GM12878 (cell line): ENCODE data around the gene CLTRN. TPM values are rescaled to one million over a fixed set of nuclear protein-coding genes. Genes with fewer than 3 reads are reported as not detected.

ENCODE experiments used
- ATAC-seq: fragments of 200-7000 bp; cut with Tn5 transposase; 3 replicates; pipeline ENCODE4 v1.9.1; 2020; ENCODE audit warnings: mild to moderate bottlenecking, moderate library complexity
- Bru-seq: library from RNA; stranded (reverse); fragments of 400-500 nt; gene quantifications from one replicate; lab custom pipeline; 2021; lab: Mats Ljungman, UMichigan
- BruChase-seq, 2 experiments: library from RNA; stranded (reverse); fragments of 400-500 nt; gene quantifications; one replicate each; lab custom pipeline; 2021; lab: Mats Ljungman, UMichigan
- BruUV-seq: library from RNA; stranded (reverse); fragments of 400-500 nt; replicated peaks from 2 replicates; lab custom pipeline; 2021; lab: Mats Ljungman, UMichigan
- CTCF ChIA-PET: fragments of 300-600 bp; sonication (Branson Sonifier 250); formaldehyde crosslinking; extraction: SDS; loops from one replicate; lab custom pipeline; 2021; ENCODE audit warnings: inconsistent platforms; lab: Yijun Ruan, JAX
- POLR2A ChIA-PET: fragments of 350-600 bp; formaldehyde crosslinking; extraction: SDS; loops from one replicate; lab custom pipeline; 2021; ENCODE audit warnings: inconsistent platforms; lab: Charles Lee
- RAD21 ChIA-PET: fragments of 300-600 bp; sonication (Branson Sonifier 250); formaldehyde crosslinking; loops from one replicate; lab custom pipeline; 2023; ENCODE audit warnings: antibody characterized with exemption; ENCODE audit not compliant: unreplicated experiment; lab: Charles Lee
- SMC1A ChIA-PET: fragments of 300-600 bp; sonication (Branson Sonifier 250); formaldehyde crosslinking; loops from one replicate; lab custom pipeline; 2023; ENCODE audit not compliant: unreplicated experiment, uncharacterized antibody; lab: Charles Lee
- DNase-seq: peaks from one replicate; pipeline ENCODE4 v3.0.0-alpha.2; 2011; ENCODE audit warnings: low read depth, low spot score
- FAIRE-seq: peaks from 3 replicates; lab custom pipeline; 2011; peaks lifted over from hg19 to GRCh38; lab: Jason Lieb, UNC
- H2AFZ ChIP-seq: 2 replicates; pipeline ENCODE4 v1.6.0; 2011; ENCODE audit warnings: low read depth, low read length, control low read depth; ENCODE audit not compliant: control insufficient read depth
- H3K27ac ChIP-seq: 2 replicates; pipeline ENCODE4 v1.5.1; 2011; ENCODE audit warnings: control low read depth; ENCODE audit not compliant: control insufficient read depth, insufficient read depth
- H3K27me3 ChIP-seq, 2 experiments: replicated peaks in 1 of 2; 2 replicates each; pipeline versions ENCODE4 v1.6.0 to v1.6.1; 2011; ENCODE audit warnings: low read length in 1 of 2; ENCODE audit not compliant: control insufficient read depth in 2 of 2, insufficient read depth in 2 of 2
- H3K36me3 ChIP-seq, 2 experiments: 2 replicates each; pipeline ENCODE4 v1.5.1; 2011; ENCODE audit warnings: low read length in 1 of 2; ENCODE audit not compliant: control insufficient read depth in 2 of 2, insufficient read depth in 2 of 2
- H3K4me1 ChIP-seq: 2 replicates; pipeline ENCODE4 v1.6.1; 2011; ENCODE audit warnings: mild to moderate bottlenecking, low read length, moderate library complexity, mixed read lengths; ENCODE audit not compliant: control insufficient read depth, insufficient read depth
- H3K4me2 ChIP-seq: 2 replicates; pipeline ENCODE4 v1.6.0; 2011; ENCODE audit warnings: control low read depth; ENCODE audit not compliant: control insufficient read depth, insufficient read depth
- H3K4me3 ChIP-seq: fragments of 200-600 bp; sonication (generic); 2 replicates; pipeline ENCODE4 v1.5.1; 2016
- H3K79me2 ChIP-seq: 2 replicates; pipeline ENCODE4 v1.6.0; 2011; ENCODE audit warnings: low read length; ENCODE audit not compliant: control insufficient read depth, insufficient read depth
- H3K9ac ChIP-seq: 2 replicates; pipeline ENCODE4 v1.8.0; 2011; ENCODE audit warnings: low read length, control low read depth, mixed read lengths; ENCODE audit not compliant: control insufficient read depth, insufficient read depth
- H3K9me3 ChIP-seq: replicated peaks from 3 replicates; pipeline ENCODE4 v1.5.1; 2011; ENCODE audit warnings: mild to moderate bottlenecking, low read length; ENCODE audit not compliant: control insufficient read depth, insufficient read depth
- H4K20me1 ChIP-seq: 2 replicates; pipeline ENCODE4 v1.6.0; 2011; ENCODE audit not compliant: control insufficient read depth, insufficient read depth
- CHD4 ChIP-seq: fragments of 200-600 bp; sonication (generic); IDR thresholded peaks from 2 replicates; pipeline ENCODE4 v1.6.1; 2016; ENCODE audit warnings: mild to moderate bottlenecking
- CREM ChIP-seq: IDR thresholded peaks from 2 replicates; pipeline ENCODE4 v1.6.1; 2014; ENCODE audit warnings: antibody characterized with exemption, low read depth
- DPF2 ChIP-seq: fragments of 450-650 bp; IDR thresholded peaks from 2 replicates; pipeline ENCODE4 v1.6.1; 2017; ENCODE audit warnings: mild to moderate bottlenecking
- FOXK2 ChIP-seq: fragments of 450-650 bp; IDR thresholded peaks from 2 replicates; pipeline ENCODE4 v1.6.1; 2017; ENCODE audit warnings: mild to moderate bottlenecking, moderate library complexity
- GATAD2B ChIP-seq: fragments of 450-650 bp; conservative IDR thresholded peaks from 2 replicates; pipeline ENCODE4 v1.6.1; 2017; ENCODE audit warnings: low read depth, mild to moderate bottlenecking, moderate library complexity
- HDAC6 ChIP-seq: fragments of 200-600 bp; sonication (generic); IDR thresholded peaks from one replicate; pipeline ENCODE4 v1.8.0; 2017; ENCODE audit warnings: antibody characterized with exemption; ENCODE audit not compliant: unreplicated experiment
- NR2C1 ChIP-seq: fragments of 450-650 bp; IDR thresholded peaks from 2 replicates; pipeline ENCODE4 v1.6.1; 2017; ENCODE audit warnings: antibody characterized with exemption, mild to moderate bottlenecking, moderate library complexity
- RELB ChIP-seq: fragments of 450-650 bp; IDR thresholded peaks from 2 replicates; pipeline ENCODE4 v1.6.1; 2017; ENCODE audit warnings: low read depth, mild to moderate bottlenecking, moderate library complexity
- STAT1 ChIP-seq: fragments of 450-650 bp; conservative IDR thresholded peaks from 2 replicates; pipeline ENCODE4 v1.6.1; 2014; ENCODE audit warnings: antibody characterized with exemption, mild to moderate bottlenecking
- TCF12 ChIP-seq: IDR thresholded peaks from 2 replicates; pipeline ENCODE4 v1.6.1; 2011; ENCODE audit warnings: low read depth, mild to moderate bottlenecking, low read length
- ZBED1 ChIP-seq: IDR thresholded peaks from 2 replicates; pipeline ENCODE4 v1.6.1; 2016; ENCODE audit warnings: borderline replicate concordance
- ZBTB4 ChIP-seq: fragments of 450-650 bp; formaldehyde crosslinking; IDR thresholded peaks from 2 replicates; pipeline ENCODE4 v1.4.0; 2022; ENCODE audit warnings: mild to moderate bottlenecking, moderate library complexity
- ZNF217 ChIP-seq: fragments of 450-650 bp; IDR thresholded peaks from 2 replicates; pipeline ENCODE4 v1.6.1; 2017; ENCODE audit warnings: antibody characterized with exemption, mild to moderate bottlenecking
- ZNF24 ChIP-seq: fragments of 450-650 bp; IDR thresholded peaks from 2 replicates; pipeline ENCODE4 v1.6.1; 2017; ENCODE audit warnings: antibody characterized with exemption, mild to moderate bottlenecking
- WGBS: methylation state at CpG from one replicate; pipeline ENCODE4 v1.1.6; 2016; ENCODE audit warnings: low lambda C conversion rate; ENCODE audit not compliant: insufficient replicate concordance, insufficient coverage; ENCODE audit errors: missing lambda C conversion rate; 5-methylcytosine and 5-hydroxymethylcytosine counted together
- in situ Hi-C: fragments of 300-500 bp; cut with MboI; formaldehyde crosslinking; loops from 9 replicates; pipeline ENCODE4 v1.14.3; 2018; ENCODE audit warnings: mixed read lengths
- intact Hi-C: fragments of 100-400 bp; cut with micrococcal nuclease; formaldehyde crosslinking; loops from one replicate; pipeline ENCODE4 v1.14.2; 2022; ENCODE audit not compliant: unreplicated experiment
- long read RNA-seq, 2 experiments: library from polyadenylated mRNA; unstranded; transcript quantifications; one replicate each; pipeline ENCODE4 v2.0.0, GENCODE V29; 2019 to 2020
- polyA minus RNA-seq, 3 experiments: library from RNA; depleted of rRNA, polyadenylated mRNA; stranded (reverse); fragments of >200 nt; gene quantifications; 2 replicates each; pipeline ENCODE4 v1.2.3, GENCODE V29; 2011
- polyA plus RNA-seq, 11 experiments: library from polyadenylated mRNA; depleted of rRNA in 4 of 11; unstranded in 6 of 11; stranded (reverse) in 5 of 11; fragments of >200 nt; fragmentation: Nextera tagmentation in 4 of 11; fragmentation: Illumina TruSeq in 1 of 11; extraction: Ambion mirVana in 4 of 11; extraction: Trizol in 1 of 11; gene quantifications; 1 replicate in 1 of 11; 2 replicates in 10 of 11; pipeline versions ENCODE4 v1.2.1 to v1.2.3, GENCODE V29; 2011 to 2016; ENCODE audit warnings: inconsistent platforms in 2 of 11, missing spikeins in 2 of 11, low read depth in 1 of 11
- total RNA-seq, 4 experiments: library from RNA; depleted of rRNA in 3 of 4; stranded (reverse); fragments of >200 nt in 3 of 4; fragmentation: Illumina TruSeq in 1 of 4; extraction: Trizol in 1 of 4; gene quantifications; 2 replicates each; pipeline versions ENCODE4 v1.2.1 to v1.2.3, GENCODE V29; 2013 to 2021

The CLTRN gene
- total RNA-seq (2013; cell fraction: nucleolus; rRNA removed) = 0.51 TPM in 1 of 2 replicates, not detected in the other
- 0.11 and 0.23 TPM in 2 replicates for total RNA-seq (2014; rRNA removed)
- total RNA-seq (2014; rRNA removed; fragmentation: Illumina TruSeq; extraction: Trizol) = 0.13 and 0.14 TPM in 2 replicates
- 0.38 TPM in 1 of 2 replicates, not detected in the other for total RNA-seq (2021)
- polyA plus RNA-seq (2011; ENCODE audit: low read depth) = 0.33 TPM
- 0.75 and 1.3 TPM in 2 replicates for polyA plus RNA-seq (2011; rRNA removed)
- 0.27 and 0.39 TPM in 2 replicates for polyA plus RNA-seq (2011; cell fraction: cytosol; rRNA removed)
- polyA plus RNA-seq (2011; cell fraction: nucleus; rRNA removed) = 0.23 and 0.30 TPM in 2 replicates
- 0.12 and 0.31 TPM in 2 replicates for polyA plus RNA-seq (2012)
- 0.28 and 0.41 TPM in 2 replicates for polyA plus RNA-seq (2014; fragmentation: Illumina TruSeq; extraction: Trizol)
- polyA plus RNA-seq (2014; fragmentation: Nextera tagmentation; extraction: Ambion mirVana) = under 1 TPM; 0.27 to 0.45 TPM
- polyA plus RNA-seq (2014; rRNA removed) = 0.22 TPM in 1 of 2 replicates, not detected in the other
- under 1 TPM in 1 of 2 experiments, not detected in 1; 0.21 TPM for polyA plus RNA-seq (2016; fragmentation: Nextera tagmentation; extraction: Ambion mirVana)
- 0.29 and 0.57 TPM in 2 replicates for polyA minus RNA-seq (2011; rRNA and poly(A)+ RNA removed)
- polyA minus RNA-seq (2011; cell fraction: cytosol; rRNA and poly(A)+ RNA removed) = not detected in 2 replicates
- polyA minus RNA-seq (2011; cell fraction: nucleus; rRNA and poly(A)+ RNA removed) = 0.29 TPM in 1 of 2 replicates, not detected in the other
- Bru-seq, nascent RNA = percentile 37 among the genes with signal in this experiment
- BruChase-seq, experiment 1, labeled RNA remaining after a 6-hour chase = percentile 44 among the genes with signal in this experiment
- percentile 39 among the genes with signal in this experiment for BruChase-seq, experiment 2, labeled RNA remaining after a 2-hour chase
- long read RNA-seq, experiment 1 = 0 reads
- long read RNA-seq, experiment 2, partial matches to known transcripts = 1 of 3 reads
- long read RNA-seq, experiment 2, other reads (novel, unspliced or antisense) = 0 of 3 reads

GRCh38 chrX:15664487-15665444, at the start of gene CLTRN:
CLTRN (minus strand) TSS chrX:15664805; CDS start chrX:15664775, 30 bp downstream.
- in situ Hi-C loops (no loop called here), intact Hi-C loops (no loop called here)
- FAIRE-seq (no peak), ATAC-seq (no peak), DNase-seq (no peak)
- no peak within 1 kb of the TSS for H3K4me3 ChIP-seq
- no peak within 1 kb of the TSS for H3K27ac ChIP-seq
- H3K4me2 ChIP-seq = no peak within 1 kb of the TSS
- ChIA-PET POLR2A (no interaction called here), RAD21 (no interaction called here), CTCF (interaction anchor here (0.9 kb wide), 1 partner anchor 21 kb away, joined by 3 read pairs; no protein-coding TSS in a partner anchor), SMC1A (no interaction called here)
- no peak within 1 kb of the TSS for H2AFZ ChIP-seq
- BruUV-seq = no TSS peak
- H4K20me1 ChIP-seq = no peaks in the 10 kb centered on the region
- no peaks in the 10 kb centered on the region; a peak in 1 of 4 replicates for H3K27me3 ChIP-seq
- WGBS = 16% methylated on average over 14 of the region's 14 CpGs
- no peaks in the 10 kb centered on the region for H3K4me1 ChIP-seq
- no peak within 1 kb of the TSS for H3K9ac ChIP-seq
- no peaks in the 10 kb centered on the region for H3K36me3 ChIP-seq
- no peaks in the 10 kb centered on the region for H3K79me2 ChIP-seq
- H3K9me3 ChIP-seq = no peaks in the 10 kb centered on the region
- no peak for TF ChIP-seq ZNF217
- no peak for TF ChIP-seq GATAD2B
- TF ChIP-seq HDAC6 = no peak
- no peak for TF ChIP-seq NR2C1
- TF ChIP-seq DPF2 = no peak
- TF ChIP-seq ZNF24 = no peak
- no peak for TF ChIP-seq CREM
- no peak for TF ChIP-seq FOXK2
- no peak for TF ChIP-seq ZBED1
- TF ChIP-seq CHD4 = no peak
- no peak for TF ChIP-seq RELB
- no peak for TF ChIP-seq TCF12
- TF ChIP-seq ZBTB4 = no peak
- TF ChIP-seq STAT1 = no peak
